Activated naive CD8-positive, alpha-beta T cell treated with anti-CD3 and anti-CD28 coated beads, Interleukin-2, amount 50 U/mL, for 24 hours (primary cell): ENCODE measurements around the gene KCNK3.
A peak's percentile ranks its signal among the peaks of the same experiment; 100 is the strongest.
"Not testable (repeated sequence)": the region's sequence is repeated elsewhere in the genome, so short reads cannot be mapped to it uniquely, and the experiment has no call there.

ENCODE experiments used
- ATAC-seq: fragments of 150-1000 bp; cut with Tn5 transposase; one replicate; pipeline ENCODE4 v1.10.0; 2021
- DNase-seq: peaks from one replicate; pipeline ENCODE4 v3.0.0; 2021
- H3K27ac Mint-ChIP-seq: one replicate; pipeline ENCODE4 v1.8.0; 2021; ENCODE audit warnings: mild to moderate bottlenecking, mixed read lengths
- H3K27me3 Mint-ChIP-seq: one replicate; pipeline ENCODE4 v1.8.0; 2021; ENCODE audit warnings: mixed read lengths
- H3K36me3 Mint-ChIP-seq: one replicate; pipeline ENCODE4 v1.8.0; 2021; ENCODE audit warnings: low read depth, mixed read lengths
- H3K4me1 Mint-ChIP-seq: one replicate; pipeline ENCODE4 v1.8.0; 2021; ENCODE audit warnings: mixed read lengths
- H3K4me3 Mint-ChIP-seq: one replicate; pipeline ENCODE4 v1.8.0; 2021; ENCODE audit warnings: mild to moderate bottlenecking, moderate library complexity, mixed read lengths
- H3K9me3 Mint-ChIP-seq: one replicate; pipeline ENCODE4 v1.8.0; 2021; ENCODE audit warnings: mixed read lengths

The KCNK3 gene

DNA sequence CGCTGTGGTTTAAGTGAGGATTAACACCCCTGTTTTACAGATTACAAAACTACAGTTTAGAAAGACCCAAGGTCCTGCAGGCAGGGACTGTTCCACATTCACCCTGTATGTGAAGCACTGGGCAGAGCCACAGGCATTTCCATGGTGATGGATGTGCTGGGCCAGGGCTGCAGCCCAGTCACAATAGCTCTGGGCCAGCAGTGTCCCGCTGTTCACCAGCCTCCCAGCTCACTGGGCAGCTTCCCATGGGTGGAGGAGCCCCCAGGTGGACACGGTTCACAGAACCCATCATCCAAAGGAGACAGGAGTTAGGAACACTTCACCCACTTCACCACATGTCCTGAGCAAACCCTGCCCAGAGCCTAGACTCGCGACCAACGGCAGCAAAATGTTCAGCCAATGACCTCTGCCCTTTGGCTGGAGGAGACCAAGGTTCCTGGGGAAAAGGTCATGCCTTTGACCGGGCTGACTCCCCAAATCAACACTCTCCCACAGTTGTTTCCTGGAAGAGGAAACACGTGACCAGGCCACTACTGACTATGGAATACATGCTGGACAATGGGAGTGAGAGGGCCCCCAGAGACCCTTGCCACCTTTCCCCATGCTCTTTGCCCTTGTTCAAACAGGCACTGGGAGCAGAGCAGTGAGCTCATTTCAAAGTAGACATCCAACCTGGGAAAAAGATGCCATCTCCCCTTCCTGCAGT lies 43.5 kb downstream of the KCNK3 start:
- Mint-ChIP-seq H3K27ac (no peak overlapping the region), H3K9me3 (no peaks in the 10 kb centered on the region), H3K4me1 (peaks cover 2% of the 10 kb centered on the region), H3K27me3 (peaks cover 7% of the 10 kb centered on the region), H3K4me3 (no peak overlapping the region), H3K36me3 (no peaks in the 10 kb centered on the region)
- no peak for DNase-seq
- ATAC-seq, result no peak

GRCh38 chr2:26737221-26737620 lies 44.7 kb downstream of the KCNK3 start:
- H3K4me1 Mint-ChIP-seq, result peaks cover 2% of the 10 kb centered on the region
- no peaks in the 10 kb centered on the region for H3K9me3 Mint-ChIP-seq
- H3K27ac Mint-ChIP-seq, result no peak overlapping the region
- H3K4me3 Mint-ChIP-seq, result no peak overlapping the region
- peaks cover 7% of the 10 kb centered on the region for H3K27me3 Mint-ChIP-seq
- ATAC-seq (no peak), DNase-seq (no peak)
- no peaks in the 10 kb centered on the region for H3K36me3 Mint-ChIP-seq

DNA sequence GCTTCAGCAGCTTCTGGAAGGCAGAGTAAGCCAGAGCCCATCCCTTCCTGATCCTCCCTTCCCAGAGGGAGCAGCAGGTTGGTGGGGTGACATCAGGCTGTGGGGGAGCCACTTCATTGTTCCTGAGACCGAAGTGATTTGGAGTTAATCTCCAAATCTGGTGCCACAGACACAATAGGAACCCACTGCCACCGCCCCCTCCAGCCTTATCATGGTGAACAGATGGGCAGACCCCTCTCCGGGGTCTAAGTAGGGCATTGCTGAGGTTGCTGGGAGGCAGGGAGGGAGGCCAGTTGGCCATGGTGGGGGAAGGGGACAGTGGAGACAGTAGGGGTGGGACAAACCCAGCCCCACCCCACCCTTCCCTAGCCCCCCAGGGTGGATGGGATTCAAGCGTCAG lies 46.0 kb downstream of the KCNK3 start:
- DNase-seq (no peak), ATAC-seq (no peak)
- peaks cover 2% of the 10 kb centered on the region for H3K4me1 Mint-ChIP-seq

GRCh38 chr2:26739514-26739913 lies 47.0 kb downstream of the KCNK3 start:
- no peak overlapping the region for H3K4me3 Mint-ChIP-seq
- DNase-seq (no peak), ATAC-seq (no peak)
- H3K4me1 Mint-ChIP-seq, result peaks cover 2% of the 10 kb centered on the region
- H3K36me3 Mint-ChIP-seq, result no peaks in the 10 kb centered on the region
- H3K27me3 Mint-ChIP-seq, result peaks cover 2% of the 10 kb centered on the region
- no peaks in the 10 kb centered on the region for H3K9me3 Mint-ChIP-seq
- H3K27ac Mint-ChIP-seq, result no peak overlapping the region

More for the DNA sequence above, 46.0 kb downstream of the KCNK3 start:
- H3K9me3 Mint-ChIP-seq, result no peaks in the 10 kb centered on the region
- H3K4me3 Mint-ChIP-seq, result no peak overlapping the region
- peaks cover 4% of the 10 kb centered on the region for H3K27me3 Mint-ChIP-seq
- H3K36me3 Mint-ChIP-seq, result no peaks in the 10 kb centered on the region
- H3K27ac Mint-ChIP-seq, result no peak overlapping the region

DNA sequence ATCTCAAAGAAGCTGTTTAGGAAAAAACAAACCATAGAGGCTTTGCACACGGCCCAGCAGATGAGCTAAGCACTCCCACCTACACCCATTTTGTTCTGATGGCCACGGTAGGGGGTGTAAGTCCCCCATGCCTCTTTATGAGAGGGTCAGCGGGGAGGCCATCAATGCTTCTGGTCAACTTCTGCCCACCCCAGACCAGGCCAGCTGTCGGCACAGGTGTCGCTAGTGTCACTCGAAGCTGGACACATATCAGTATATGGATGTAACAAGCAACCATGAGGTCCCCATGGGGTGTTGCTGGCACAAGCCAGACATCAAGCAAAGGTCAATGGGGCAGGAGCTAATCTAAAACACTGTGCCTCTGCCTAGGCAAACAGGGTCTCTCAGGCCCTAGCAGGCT lies 47.8 kb downstream of the KCNK3 start:
- Mint-ChIP-seq H3K9me3 (no peaks in the 10 kb centered on the region), H3K27ac (no peak overlapping the region), H3K4me3 (no peak overlapping the region), H3K27me3 (peaks cover 2% of the 10 kb centered on the region), H3K4me1 (peaks cover 2% of the 10 kb centered on the region), H3K36me3 (no peaks in the 10 kb centered on the region)
- DNase-seq (no peak), ATAC-seq (no peak)

DNA sequence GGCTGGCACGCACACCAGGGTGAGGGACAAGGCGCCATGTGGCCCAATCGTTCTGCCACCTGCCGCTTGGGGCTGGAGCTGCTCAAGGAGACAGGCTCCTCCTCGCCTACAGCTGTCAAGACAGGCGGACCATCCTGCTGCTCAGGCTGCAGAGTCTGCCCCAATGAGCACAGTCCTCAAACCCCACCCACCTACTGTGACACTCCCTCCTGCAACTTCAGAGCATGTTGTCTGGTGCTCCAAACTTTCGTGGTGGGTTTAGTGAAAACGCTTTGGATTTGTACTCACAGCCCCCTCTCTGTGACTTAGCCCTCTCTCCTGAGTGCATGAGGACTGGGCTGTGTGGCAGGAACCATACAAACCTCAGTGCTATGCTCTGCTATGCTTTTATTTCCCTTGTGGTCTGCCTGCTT lies 48.4 kb downstream of the KCNK3 start:
- no peak overlapping the region for H3K27ac Mint-ChIP-seq
- ATAC-seq, result peak; percentile 72

DNA sequence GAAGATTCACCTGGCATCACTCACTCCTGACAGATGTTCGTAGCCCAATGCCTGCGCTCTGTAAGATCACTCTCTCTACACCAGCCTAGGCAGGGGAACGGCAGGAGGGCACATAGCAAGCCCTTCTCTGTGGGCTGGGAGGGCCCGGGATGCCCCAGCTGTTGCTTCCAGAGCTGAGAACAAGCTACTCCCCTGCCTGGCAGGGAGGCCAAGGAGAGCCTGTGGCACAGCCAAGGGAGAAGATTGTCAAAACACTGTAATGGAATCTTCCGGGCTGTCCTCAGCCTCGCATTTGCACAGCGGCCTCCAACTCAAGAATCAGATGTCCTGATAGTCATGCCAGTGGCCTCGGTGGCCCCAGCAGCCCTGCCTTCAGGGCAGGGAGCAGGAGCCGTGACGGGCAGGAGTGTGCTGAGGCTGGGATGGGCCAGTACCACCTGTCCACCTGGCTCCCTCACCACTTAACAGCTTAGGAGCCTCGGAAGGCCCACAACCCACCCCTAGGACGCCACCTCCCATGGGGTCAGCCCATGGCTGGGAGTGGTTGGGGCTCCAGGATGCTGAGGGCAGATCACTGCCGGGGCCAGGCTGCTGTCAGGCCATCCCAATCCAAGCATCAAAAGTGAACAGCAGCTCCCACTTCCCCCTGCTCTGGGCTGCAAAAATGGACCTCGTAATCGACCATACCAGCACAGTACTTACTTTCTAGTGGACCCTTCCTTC lies 49.7 kb downstream of the KCNK3 start:
- H3K27ac Mint-ChIP-seq, result no peak overlapping the region
- no peak overlapping the region for H3K4me3 Mint-ChIP-seq
- peaks cover 2% of the 10 kb centered on the region for H3K4me1 Mint-ChIP-seq
- H3K27me3 Mint-ChIP-seq, result no peaks in the 10 kb centered on the region
- no peaks in the 10 kb centered on the region for H3K9me3 Mint-ChIP-seq
- DNase-seq (no peak), ATAC-seq (no peak)
- H3K36me3 Mint-ChIP-seq, result no peaks in the 10 kb centered on the region

More for the DNA sequence above, 48.4 kb downstream of the KCNK3 start:
- H3K36me3 Mint-ChIP-seq, result no peaks in the 10 kb centered on the region
- no peaks in the 10 kb centered on the region for H3K9me3 Mint-ChIP-seq
- H3K4me1 Mint-ChIP-seq, result peaks cover 2% of the 10 kb centered on the region
- no peak for DNase-seq
- H3K4me3 Mint-ChIP-seq, result no peak overlapping the region
- H3K27me3 Mint-ChIP-seq, result peaks cover 2% of the 10 kb centered on the region

- no peaks in the 10 kb centered on the region for H3K27me3 Mint-ChIP-seq
- peaks cover 2% of the 10 kb centered on the region for H3K4me1 Mint-ChIP-seq
- no peak overlapping the region for H3K4me3 Mint-ChIP-seq
- H3K27ac Mint-ChIP-seq, result no peak overlapping the region
- no peaks in the 10 kb centered on the region for H3K36me3 Mint-ChIP-seq
- H3K9me3 Mint-ChIP-seq, result no peaks in the 10 kb centered on the region
- DNase-seq (no peak), ATAC-seq (no peak)
These were observed 51.3 kb downstream of the KCNK3 start for GRCh38 chr2:26743852-26744251.

GRCh38 chr2:26744953-26745352 lies 52.4 kb downstream of the KCNK3 start:
- DNase-seq, result no peak
- H3K27me3 Mint-ChIP-seq, result no peaks in the 10 kb centered on the region
- no peak for ATAC-seq
- no peaks in the 10 kb centered on the region for H3K36me3 Mint-ChIP-seq
- H3K4me1 Mint-ChIP-seq, result peaks cover 2% of the 10 kb centered on the region
- H3K27ac Mint-ChIP-seq, result no peak overlapping the region
- no peak overlapping the region for H3K4me3 Mint-ChIP-seq
- H3K9me3 Mint-ChIP-seq, result no peaks in the 10 kb centered on the region

DNA sequence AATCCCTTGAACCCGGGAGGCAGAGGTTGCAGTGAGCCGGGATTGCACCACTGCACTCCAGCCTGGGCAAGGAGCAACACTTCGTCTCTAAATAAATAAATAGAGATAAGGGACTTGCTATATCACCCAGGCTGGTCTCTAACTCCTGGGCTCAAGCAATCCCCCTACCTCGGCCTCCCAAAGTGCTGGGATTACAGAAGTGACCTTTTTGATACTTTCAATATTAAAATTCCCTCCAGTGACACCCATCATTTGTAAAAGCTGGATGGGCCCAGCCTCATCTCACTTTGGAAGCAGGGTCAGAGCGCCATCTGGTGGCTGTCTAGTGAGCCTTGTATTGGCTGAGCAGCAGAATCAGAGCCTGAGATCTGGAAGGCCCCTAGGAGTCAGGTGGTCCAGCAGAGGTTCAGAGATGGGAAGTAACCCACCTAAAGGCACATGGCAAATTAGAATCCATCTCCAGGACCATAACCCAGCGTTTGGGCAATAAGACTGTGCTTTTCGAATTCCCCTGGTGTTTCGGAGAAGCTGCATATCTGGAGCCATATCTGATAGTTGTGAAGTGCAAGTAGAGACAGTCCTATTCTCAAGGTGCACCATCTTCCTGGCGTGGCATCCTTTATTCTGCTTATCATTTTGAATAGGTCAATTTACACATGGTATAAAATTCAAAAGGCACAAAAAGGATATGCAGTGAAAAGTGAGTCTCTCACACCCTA lies 53.2 kb downstream of the KCNK3 start:
- Mint-ChIP-seq H3K4me3 (no peak overlapping the region), H3K27ac (no peak overlapping the region), H3K36me3 (no peaks in the 10 kb centered on the region), H3K27me3 (no peaks in the 10 kb centered on the region), H3K4me1 (peaks cover under 1% of the 10 kb centered on the region), H3K9me3 (no peaks in the 10 kb centered on the region)
- peak; percentile 88 for DNase-seq
- ATAC-seq, result peak; percentile 81

DNA sequence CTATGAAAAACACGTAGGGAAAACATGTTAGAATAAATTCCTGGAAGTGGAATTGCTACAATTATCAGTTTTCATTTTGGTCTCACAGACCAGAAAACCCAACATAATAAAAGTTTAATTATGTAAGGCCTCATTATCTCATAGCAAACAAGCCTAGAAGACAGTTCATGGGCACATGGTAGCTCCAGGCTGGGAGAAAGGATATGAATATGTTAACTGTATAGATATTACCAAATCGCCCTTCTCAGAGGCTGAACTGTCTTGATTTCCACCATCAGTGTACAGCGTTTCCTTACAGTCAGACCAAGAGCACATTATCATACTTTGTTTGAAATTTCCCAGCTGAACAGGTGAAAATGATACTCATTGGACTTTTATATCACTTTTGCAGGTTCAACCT lies 54.4 kb downstream of the KCNK3 start:
- H3K9me3 Mint-ChIP-seq, result no peaks in the 10 kb centered on the region
- no peaks in the 10 kb centered on the region for H3K36me3 Mint-ChIP-seq
- H3K27me3 Mint-ChIP-seq, result no peaks in the 10 kb centered on the region
- ATAC-seq (no peak), DNase-seq (no peak)
- no peaks in the 10 kb centered on the region for H3K4me1 Mint-ChIP-seq
- no peak overlapping the region for H3K4me3 Mint-ChIP-seq
- no peak overlapping the region for H3K27ac Mint-ChIP-seq

DNA sequence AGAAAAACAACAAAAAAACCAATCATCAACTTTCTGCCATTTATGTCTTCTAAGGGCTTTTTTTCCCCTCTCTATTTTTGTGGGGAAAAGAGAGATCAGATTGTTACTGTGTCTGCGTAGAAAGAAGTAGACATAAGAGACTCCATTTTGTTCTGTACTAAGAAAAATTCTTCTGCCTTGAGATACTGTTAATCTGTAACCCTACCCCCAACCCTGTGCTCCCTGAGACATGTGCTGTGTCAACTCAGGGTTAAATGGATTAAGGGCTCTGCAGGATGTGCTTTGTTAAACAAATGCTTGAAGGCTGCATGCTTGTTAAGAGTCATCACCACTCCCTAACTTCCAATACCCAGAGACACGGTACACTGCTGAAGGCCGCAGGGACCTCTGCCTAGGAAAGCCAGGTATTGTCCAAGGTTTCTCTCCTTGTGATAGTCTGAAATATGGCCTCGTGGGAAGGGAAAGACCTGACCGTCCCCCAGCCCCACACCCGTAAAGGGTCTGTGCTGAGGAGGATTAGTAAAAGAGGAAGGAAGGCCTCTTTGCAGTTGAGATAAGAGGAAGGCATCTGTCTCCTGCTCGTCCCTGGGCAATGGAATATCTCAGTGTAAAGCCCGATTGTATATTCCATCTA lies 57.4 kb downstream of the KCNK3 start:
- H3K36me3 Mint-ChIP-seq, ATAC-seq, H3K4me3 Mint-ChIP-seq, H3K27ac Mint-ChIP-seq, H3K4me1 Mint-ChIP-seq, H3K27me3 Mint-ChIP-seq, DNase-seq, H3K9me3 Mint-ChIP-seq: not testable (repeated sequence)

- not testable (repeated sequence) for ATAC-seq, H3K4me1 Mint-ChIP-seq, H3K9me3 Mint-ChIP-seq, H3K4me3 Mint-ChIP-seq, H3K36me3 Mint-ChIP-seq, H3K27ac Mint-ChIP-seq, DNase-seq, H3K27me3 Mint-ChIP-seq
These were observed 57.9 kb downstream of the KCNK3 start for GRCh38 chr2:26750467-26750866.

DNA sequence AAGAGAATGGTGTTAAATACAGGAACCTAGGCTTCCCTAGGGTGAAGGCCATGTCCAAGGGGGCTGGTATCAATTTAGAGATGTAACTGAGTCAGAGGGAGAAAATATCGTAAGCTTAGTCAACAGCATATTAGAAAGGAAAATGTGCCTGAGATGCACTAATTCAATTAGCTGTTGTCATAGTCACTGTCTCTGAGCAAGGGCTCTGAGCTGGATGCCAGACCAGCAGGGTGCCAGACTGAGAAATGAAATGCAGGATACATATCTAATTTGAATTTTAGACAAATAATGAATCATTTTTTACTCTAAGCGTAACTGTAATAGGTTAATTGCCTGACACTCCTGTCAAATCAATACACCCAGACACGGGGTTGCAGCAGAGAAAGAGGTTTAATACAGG lies 60.1 kb downstream of the KCNK3 start:
- Mint-ChIP-seq H3K27ac (no peak overlapping the region), H3K4me1 (peaks cover 6% of the 10 kb centered on the region), H3K9me3 (no peaks in the 10 kb centered on the region), H3K36me3 (no peaks in the 10 kb centered on the region), H3K4me3 (no peak overlapping the region), H3K27me3 (peaks cover 6% of the 10 kb centered on the region)
- DNase-seq (no peak), ATAC-seq (no peak)
